HUES6 (cell line): ENCODE measurements around the gene DNAH8.

ENCODE experiments used
- H3K27ac ChIP-seq: 2 replicates; pipeline ENCODE4 v1.7.0; 2013; ENCODE audit warnings: low read depth, mild to moderate bottlenecking, low read length, inconsistent platforms
- H3K27me3 ChIP-seq: 2 replicates; pipeline ENCODE4 v1.6.1; 2013; ENCODE audit warnings: low read length; ENCODE audit not compliant: control insufficient read depth, insufficient read depth
- H3K36me3 ChIP-seq: 2 replicates; pipeline ENCODE4 v1.6.1; 2013; ENCODE audit warnings: low read length; ENCODE audit not compliant: control insufficient read depth, insufficient read depth
- H3K4me1 ChIP-seq: 2 replicates; pipeline ENCODE4 v1.6.1; 2013; ENCODE audit warnings: low read length; ENCODE audit not compliant: control insufficient read depth, insufficient read depth
- H3K4me3 ChIP-seq: 2 replicates; pipeline ENCODE4 v1.5.1; 2013; ENCODE audit warnings: low read depth, low read length
- H3K9ac ChIP-seq: one replicate; pipeline ENCODE4 v1.6.1; 2013; ENCODE audit warnings: mild to moderate bottlenecking, low read length
- H3K9me3 ChIP-seq: 2 replicates; pipeline ENCODE4 v1.6.1; 2013; ENCODE audit warnings: low read depth, low read length; ENCODE audit not compliant: control insufficient read depth, insufficient read depth

DNAH8 gene

DNA sequence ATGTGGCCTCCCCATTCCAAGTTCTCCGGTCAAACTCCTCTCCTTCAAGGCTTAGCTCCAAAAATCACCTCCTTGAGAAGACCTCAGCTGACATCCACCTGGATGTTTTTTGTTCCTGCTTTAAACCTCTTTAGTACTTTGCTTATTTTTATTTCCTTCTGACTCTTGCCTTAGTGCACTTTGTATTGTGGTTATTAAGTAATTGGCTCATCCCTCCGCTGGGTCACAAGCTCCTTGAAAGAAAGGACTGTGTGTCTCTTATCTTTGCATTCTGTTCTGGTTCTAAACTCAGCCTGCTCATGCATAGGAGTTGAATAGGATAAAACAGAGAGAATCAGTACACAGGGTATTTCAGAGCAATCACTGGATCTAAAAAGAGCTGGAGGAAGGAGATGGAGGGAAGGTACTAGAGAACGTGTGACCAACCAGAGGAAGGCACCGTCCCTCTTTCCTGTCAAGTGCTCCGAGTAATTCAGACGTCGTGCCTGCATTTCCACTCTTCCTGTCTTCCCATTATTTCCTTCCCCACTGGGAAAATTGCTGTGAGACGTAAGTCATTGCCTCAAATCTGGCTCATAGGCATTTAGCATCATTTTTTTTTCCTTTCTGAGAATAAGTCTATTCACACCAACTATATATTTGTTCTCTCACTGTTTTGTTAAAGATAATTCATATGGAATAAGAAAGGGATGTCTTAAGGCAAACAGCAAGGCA, 273.8 kb downstream of the DNAH8 start:
- peaks cover 3% of the 10 kb centered on the region for H3K27me3 ChIP-seq
- H3K9me3 ChIP-seq, result no peaks in the 10 kb centered on the region

GRCh38 chr6:38990475-38990874, 275.4 kb downstream of the DNAH8 start:
- no peak overlapping the region for H3K27ac ChIP-seq
- H3K27me3 ChIP-seq, result peaks cover 3% of the 10 kb centered on the region
- H3K9me3 ChIP-seq, result no peaks in the 10 kb centered on the region
- no peaks in the 10 kb centered on the region for H3K36me3 ChIP-seq
- no peak overlapping the region for H3K9ac ChIP-seq
- H3K4me1 ChIP-seq, result no peaks in the 10 kb centered on the region
- H3K4me3 ChIP-seq, result no peak overlapping the region

More for the DNA sequence above, 273.8 kb downstream of the DNAH8 start:
- Histone ChIP-seq H3K27ac (no peak overlapping the region), H3K4me3 (no peak overlapping the region), H3K4me1 (no peaks in the 10 kb centered on the region), H3K9ac (no peak overlapping the region), H3K36me3 (no peaks in the 10 kb centered on the region)

DNA sequence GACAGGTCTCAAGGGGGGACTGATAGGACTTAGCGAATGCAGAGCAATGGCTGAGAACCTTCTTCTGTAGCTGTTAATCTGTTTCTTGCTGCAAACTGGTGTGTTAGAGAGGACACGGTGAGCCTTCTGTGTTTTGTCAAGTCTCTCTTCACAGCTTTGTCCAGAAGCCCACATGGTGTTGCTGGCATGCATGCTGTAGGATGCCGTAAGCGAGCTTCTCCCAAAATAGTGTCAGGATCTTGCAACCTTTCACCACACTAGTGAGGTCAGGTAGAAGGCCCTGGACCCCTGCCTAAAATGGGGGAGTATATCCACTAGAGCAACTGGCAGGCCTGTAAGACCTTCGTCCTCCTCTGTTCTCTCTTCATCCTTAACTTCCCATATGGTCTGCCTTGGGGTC, 281.6 kb downstream of the DNAH8 start:
- no peak overlapping the region for H3K9ac ChIP-seq
- H3K4me3 ChIP-seq, result no peak overlapping the region
- H3K4me1 ChIP-seq, result no peaks in the 10 kb centered on the region
- H3K36me3 ChIP-seq, result no peaks in the 10 kb centered on the region
- H3K27me3 ChIP-seq, result peaks cover 8% of the 10 kb centered on the region; the same call in 1 of the 2 replicates
- H3K9me3 ChIP-seq, result no peaks in the 10 kb centered on the region
- no peak overlapping the region for H3K27ac ChIP-seq

- no peaks in the 10 kb centered on the region for H3K36me3 ChIP-seq
- H3K9ac ChIP-seq, result no peak overlapping the region
- H3K4me3 ChIP-seq, result no peak overlapping the region
- H3K27me3 ChIP-seq, result peaks cover 13% of the 10 kb centered on the region; the same call in 1 of the 2 replicates
- H3K9me3 ChIP-seq, result no peaks in the 10 kb centered on the region
- no peaks in the 10 kb centered on the region for H3K4me1 ChIP-seq
- H3K27ac ChIP-seq, result no peak overlapping the region
Measured at GRCh38 chr6:38997128-38997761, 282.1 kb downstream of the DNAH8 start.

DNA sequence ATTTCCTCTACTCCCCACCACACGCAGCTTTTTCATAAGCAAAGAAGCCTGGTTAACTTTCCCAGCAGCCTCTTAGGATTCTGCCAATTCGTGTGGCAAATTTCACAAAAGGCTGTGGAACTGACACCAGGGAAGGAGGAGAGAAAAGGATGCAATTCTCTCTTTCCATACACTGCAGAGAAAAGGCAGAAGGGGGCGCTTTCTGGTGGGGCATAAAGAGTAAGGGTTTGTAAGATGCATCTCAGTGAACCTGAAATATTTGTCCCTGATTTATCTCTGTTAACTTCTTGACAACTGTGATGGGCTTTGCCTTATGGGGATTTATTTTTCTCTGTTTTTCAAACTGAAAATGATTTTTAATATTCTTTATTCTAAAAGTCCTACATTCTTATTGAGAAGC, 288.0 kb downstream of the DNAH8 start:
- peaks cover 13% of the 10 kb centered on the region; the same call in 1 of the 2 replicates for H3K27me3 ChIP-seq
- H3K9me3 ChIP-seq, result no peaks in the 10 kb centered on the region
- H3K4me1 ChIP-seq, result no peaks in the 10 kb centered on the region
- H3K4me3 ChIP-seq, result no peak overlapping the region
- no peaks in the 10 kb centered on the region for H3K36me3 ChIP-seq
- H3K9ac ChIP-seq, result no peak overlapping the region
- no peak overlapping the region for H3K27ac ChIP-seq

- Histone ChIP-seq H3K36me3 (no peaks in the 10 kb centered on the region), H3K9me3 (no peaks in the 10 kb centered on the region), H3K4me3 (no peak overlapping the region), H3K9ac (no peak overlapping the region), H3K27ac (no peak overlapping the region), H3K27me3 (peaks cover 13% of the 10 kb centered on the region; the same call in 1 of the 2 replicates), H3K4me1 (no peaks in the 10 kb centered on the region)
Measured at GRCh38 chr6:39003492-39003891, 288.4 kb downstream of the DNAH8 start.

DNA sequence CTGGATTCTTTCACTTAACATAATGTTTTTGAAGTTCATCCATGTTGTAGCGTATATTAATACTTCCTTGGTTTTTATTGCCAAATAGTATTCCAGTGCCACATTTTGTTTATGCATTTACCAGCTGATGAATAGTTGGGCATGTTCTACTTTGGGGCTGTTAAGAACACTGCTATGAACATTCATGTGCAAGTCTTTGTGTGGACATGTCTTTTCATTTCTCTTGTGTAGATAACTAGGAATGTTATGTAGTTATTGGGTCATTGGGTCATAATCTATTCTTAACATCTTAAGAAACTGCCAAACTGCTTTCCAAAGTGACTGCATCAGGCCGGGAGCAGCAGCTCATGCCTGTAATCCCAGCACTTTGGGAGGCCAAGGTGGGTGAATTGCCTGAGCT, 289.7 kb downstream of the DNAH8 start:
- Histone ChIP-seq H3K9ac (no peak overlapping the region), H3K27me3 (peaks cover 13% of the 10 kb centered on the region; the same call in 1 of the 2 replicates), H3K4me3 (no peak overlapping the region), H3K9me3 (no peaks in the 10 kb centered on the region), H3K36me3 (no peaks in the 10 kb centered on the region), H3K4me1 (no peaks in the 10 kb centered on the region), H3K27ac (no peak overlapping the region)

DNA sequence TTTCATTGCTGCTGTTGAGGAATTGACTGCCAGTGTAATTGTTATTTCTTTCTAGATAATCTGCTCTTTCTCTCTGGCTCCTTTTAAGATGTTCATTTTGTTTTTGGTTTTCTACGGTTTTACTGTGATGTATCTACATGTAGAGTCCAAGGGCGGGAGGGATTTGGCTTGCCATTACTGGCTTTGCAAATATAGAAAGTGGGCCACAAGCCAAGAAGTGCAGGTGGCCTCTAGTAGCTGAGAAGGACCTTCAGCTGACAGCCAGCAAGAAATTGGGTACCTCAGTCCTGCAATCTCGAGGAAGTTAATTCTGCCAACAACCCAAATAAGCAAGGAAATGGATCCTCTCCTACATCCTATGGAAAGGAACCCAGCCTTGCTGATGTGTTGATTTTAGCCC, 290.7 kb downstream of the DNAH8 start:
- H3K9me3 ChIP-seq, result no peaks in the 10 kb centered on the region
- no peak overlapping the region for H3K4me3 ChIP-seq
- H3K36me3 ChIP-seq, result no peaks in the 10 kb centered on the region
- H3K4me1 ChIP-seq, result no peaks in the 10 kb centered on the region
- H3K27me3 ChIP-seq, result peaks cover 11% of the 10 kb centered on the region; the same call in 1 of the 2 replicates
- H3K27ac ChIP-seq, result no peak overlapping the region
- no peak overlapping the region for H3K9ac ChIP-seq

GRCh38 chr6:39007575-39007974, 292.5 kb downstream of the DNAH8 start:
- H3K36me3 ChIP-seq, result no peaks in the 10 kb centered on the region
- H3K4me3 ChIP-seq, result no peak overlapping the region
- no peak overlapping the region for H3K27ac ChIP-seq
- H3K9me3 ChIP-seq, result no peaks in the 10 kb centered on the region
- H3K4me1 ChIP-seq, result no peaks in the 10 kb centered on the region
- no peaks in the 10 kb centered on the region for H3K27me3 ChIP-seq
- H3K9ac ChIP-seq, result no peak overlapping the region

- Histone ChIP-seq H3K27ac (no peak overlapping the region), H3K27me3 (no peaks in the 10 kb centered on the region)
Measured at GRCh38 chr6:39008737-39009136, 293.6 kb downstream of the DNAH8 start.

DNA sequence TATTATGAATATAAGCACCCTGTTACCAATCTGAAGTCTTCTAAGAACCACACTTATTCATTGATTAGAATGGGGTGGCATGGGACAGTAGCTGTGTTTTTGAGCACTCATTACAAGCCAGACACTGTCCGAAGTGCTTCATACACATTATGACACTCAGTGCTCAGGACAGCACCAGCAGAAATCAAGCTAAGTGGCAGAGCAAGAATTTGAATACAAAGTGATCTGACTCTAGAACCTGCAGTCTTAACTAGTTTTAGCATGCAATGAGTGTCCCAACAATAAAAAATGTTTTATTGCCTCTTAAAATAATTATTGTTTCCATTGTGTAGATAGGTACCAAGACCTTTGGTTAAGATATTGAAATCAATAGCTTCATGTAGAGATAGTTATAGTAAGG, 294.4 kb downstream of the DNAH8 start:
- Histone ChIP-seq H3K27me3 (no peaks in the 10 kb centered on the region), H3K4me3 (no peak overlapping the region), H3K4me1 (no peaks in the 10 kb centered on the region), H3K36me3 (no peaks in the 10 kb centered on the region), H3K27ac (no peak overlapping the region), H3K9ac (no peak overlapping the region), H3K9me3 (no peaks in the 10 kb centered on the region)

More at GRCh38 chr6:39008737-39009136, 293.6 kb downstream of the DNAH8 start:
- Histone ChIP-seq H3K36me3 (no peaks in the 10 kb centered on the region), H3K9ac (no peak overlapping the region), H3K9me3 (no peaks in the 10 kb centered on the region), H3K4me1 (no peaks in the 10 kb centered on the region), H3K4me3 (no peak overlapping the region)
